GM19239 (cell line): ENCODE results near the gene BRWD1.

Source experiments
- DNase-seq: peaks from one replicate; pipeline ENCODE4 v3.0.0; 2011; ENCODE audit warnings: low spot score; ENCODE audit not compliant: insufficient read length
- FAIRE-seq: peaks from 2 replicates; lab custom pipeline; 2011; peaks lifted over from hg19 to GRCh38; lab: Jason Lieb, UNC

Gene BRWD1

GRCh38 chr21:39330001-39330400, 16.6 kb upstream of the BRWD1 start:
- DNase-seq = no peak
- no peak for FAIRE-seq

GRCh38 chr21:39327727-39328126, 14.3 kb upstream of the BRWD1 start:
- FAIRE-seq = no peak
- DNase-seq = no peak

DNA sequence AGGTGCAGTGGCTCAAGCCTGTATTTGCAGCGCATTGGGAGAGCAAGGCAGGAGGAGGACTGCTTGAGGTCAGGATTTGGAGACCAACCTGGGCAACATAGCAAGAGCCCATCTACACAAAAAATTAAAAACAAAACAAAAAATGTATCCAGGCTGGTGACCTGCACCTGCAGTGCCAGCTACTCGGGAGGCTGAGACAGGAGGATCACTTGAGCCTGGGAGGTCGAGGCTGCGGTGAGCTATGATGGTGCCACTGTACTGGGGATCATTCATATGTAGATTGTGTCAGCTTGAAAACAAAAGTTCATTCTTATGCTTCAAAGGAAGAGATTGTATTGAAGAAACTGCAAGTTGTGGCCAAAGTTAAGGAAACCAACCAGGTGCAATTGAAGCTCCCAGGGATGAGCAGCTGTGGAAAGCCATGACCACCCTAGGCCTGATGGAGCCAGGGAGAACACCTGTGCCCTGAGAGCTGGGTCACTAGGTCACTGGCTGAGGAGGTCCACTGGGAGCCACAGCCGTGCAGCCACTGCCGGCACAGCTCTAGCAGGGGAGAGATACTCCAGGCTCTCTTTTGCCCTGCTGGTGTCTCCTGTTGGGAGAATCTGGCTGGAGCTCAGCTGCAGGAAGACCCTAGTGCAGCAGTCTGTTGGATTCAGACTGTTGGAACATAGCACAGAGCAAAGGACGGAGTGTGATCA, 13.3 kb upstream of the BRWD1 start:
- no peak for FAIRE-seq
- DNase-seq = no peak

GRCh38 chr21:39325458-39325857, 12.0 kb upstream of the BRWD1 start:
- no peak for FAIRE-seq
- DNase-seq = no peak

- FAIRE-seq (no peak), DNase-seq (no peak)
Observed at GRCh38 chr21:39321424-39321823, 8.0 kb upstream of the BRWD1 start.

- no peak for DNase-seq
Observed at GRCh38 chr21:39319814-39320332, 6.4 kb upstream of the BRWD1 start.

GRCh38 chr21:39319251-39319756, 5.9 kb upstream of the BRWD1 start:
- DNase-seq (no peak), FAIRE-seq (no peak)

More at GRCh38 chr21:39319814-39320332, 6.4 kb upstream of the BRWD1 start:
- FAIRE-seq = no peak

DNA sequence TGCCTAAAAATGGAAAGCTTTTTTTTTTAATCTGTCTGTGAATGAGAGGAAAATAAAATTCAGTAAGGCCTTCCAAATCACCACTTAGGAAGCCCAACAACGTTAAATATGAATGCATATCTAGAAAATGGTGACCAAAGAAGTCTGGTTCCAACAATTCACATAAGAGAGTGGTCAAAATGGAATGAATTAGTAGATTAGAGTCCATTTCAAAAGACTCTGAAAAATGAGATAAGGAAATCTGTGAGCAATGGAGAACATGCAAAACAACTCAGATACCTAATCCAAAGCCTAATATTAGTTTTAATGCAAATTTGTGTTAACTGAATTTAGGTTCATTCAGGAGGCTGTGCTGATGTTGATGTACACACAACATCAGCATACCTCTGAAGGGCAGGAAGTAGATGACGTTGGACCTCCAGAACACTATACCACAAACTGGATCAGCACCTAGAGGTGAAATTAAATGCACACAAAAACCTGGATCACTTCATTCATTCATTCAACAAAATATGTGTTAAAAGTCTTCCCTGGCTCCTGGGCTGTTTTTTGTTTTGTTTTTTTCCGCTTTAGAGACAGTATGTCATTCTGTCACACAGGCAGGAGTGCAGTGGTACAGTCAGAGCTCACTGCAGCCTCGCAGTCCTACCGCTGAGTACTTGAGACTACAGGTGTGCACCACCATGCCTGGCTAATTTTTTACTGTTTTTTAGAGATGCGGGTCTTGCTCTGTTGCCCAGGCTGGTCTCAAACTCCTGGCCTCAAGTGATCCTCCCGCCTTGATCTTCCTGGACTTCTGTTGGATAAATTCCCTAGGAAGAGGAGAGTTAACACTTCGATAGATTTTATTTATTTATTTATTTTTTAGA, 4.9 kb upstream of the BRWD1 start:
- DNase-seq = no peak
- FAIRE-seq = no peak

DNA sequence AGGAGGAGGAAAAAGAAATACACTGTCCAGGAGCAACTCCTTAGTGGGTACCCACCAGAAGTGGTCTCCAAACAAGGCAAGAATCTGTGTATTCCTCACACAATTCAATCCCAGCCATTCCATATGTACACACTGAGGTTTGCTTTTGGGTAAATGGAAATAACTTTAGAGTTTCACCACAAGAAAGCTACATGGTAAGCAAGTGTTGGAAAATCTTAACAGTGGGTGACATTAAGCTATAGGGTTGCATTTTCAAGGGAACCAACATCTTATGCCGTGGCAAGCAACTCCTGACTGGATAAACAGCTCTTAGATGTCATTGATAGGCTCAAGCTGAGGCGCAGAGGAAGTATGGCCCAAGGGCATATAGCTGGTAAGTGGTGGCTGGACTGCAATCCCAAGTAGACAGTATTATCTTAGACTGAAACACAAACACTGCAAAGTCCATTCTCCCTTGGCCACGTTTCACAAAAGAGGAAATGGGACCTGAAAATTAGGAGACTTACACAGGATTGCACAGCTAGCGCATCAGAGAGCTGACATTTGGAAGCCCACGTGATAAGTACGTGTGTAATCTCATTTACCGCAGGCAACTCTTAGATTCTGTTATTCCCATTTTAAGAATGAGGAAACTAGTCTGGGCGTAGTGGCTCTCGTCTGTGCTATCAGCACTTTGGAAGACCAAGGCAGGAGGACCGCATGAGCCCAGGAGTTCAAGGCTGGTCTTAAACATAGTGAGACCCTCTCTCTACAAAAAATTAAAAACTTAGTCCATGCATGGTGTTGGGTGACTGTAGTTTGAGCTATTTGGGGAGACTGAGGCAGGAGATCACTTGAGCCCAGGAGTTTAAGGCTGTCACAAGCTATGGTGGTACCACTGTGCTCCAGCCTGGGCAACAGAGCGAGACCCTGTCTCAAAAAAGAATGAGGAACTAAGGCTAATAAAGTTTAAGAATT, 4.0 kb upstream of the BRWD1 start:
- DNase-seq (no peak), FAIRE-seq (no peak)

DNA sequence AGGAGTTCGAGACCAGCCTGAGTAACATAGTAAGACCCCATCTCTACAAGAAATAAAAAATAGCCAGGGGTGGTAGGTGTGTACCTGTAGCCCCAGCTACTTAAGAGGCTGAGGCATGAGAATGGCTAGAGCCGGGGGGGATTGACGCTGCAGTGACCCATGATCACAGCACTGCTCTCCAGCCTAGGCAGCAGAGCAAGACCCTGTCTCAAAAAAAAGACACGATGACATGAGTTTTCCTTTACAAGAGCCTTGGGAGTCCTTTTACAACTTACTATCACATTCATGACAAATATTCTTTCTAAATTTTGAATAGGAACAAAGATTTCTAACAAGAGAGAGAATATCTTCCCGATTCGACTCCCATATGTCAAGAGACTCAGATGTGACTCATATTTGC, 3.3 kb upstream of the BRWD1 start:
- FAIRE-seq (no peak), DNase-seq (no peak)

GRCh38 chr21:39315603-39316445, 2.4 kb upstream of the BRWD1 start:
- no peak for FAIRE-seq
- DNase-seq = no peak

DNA sequence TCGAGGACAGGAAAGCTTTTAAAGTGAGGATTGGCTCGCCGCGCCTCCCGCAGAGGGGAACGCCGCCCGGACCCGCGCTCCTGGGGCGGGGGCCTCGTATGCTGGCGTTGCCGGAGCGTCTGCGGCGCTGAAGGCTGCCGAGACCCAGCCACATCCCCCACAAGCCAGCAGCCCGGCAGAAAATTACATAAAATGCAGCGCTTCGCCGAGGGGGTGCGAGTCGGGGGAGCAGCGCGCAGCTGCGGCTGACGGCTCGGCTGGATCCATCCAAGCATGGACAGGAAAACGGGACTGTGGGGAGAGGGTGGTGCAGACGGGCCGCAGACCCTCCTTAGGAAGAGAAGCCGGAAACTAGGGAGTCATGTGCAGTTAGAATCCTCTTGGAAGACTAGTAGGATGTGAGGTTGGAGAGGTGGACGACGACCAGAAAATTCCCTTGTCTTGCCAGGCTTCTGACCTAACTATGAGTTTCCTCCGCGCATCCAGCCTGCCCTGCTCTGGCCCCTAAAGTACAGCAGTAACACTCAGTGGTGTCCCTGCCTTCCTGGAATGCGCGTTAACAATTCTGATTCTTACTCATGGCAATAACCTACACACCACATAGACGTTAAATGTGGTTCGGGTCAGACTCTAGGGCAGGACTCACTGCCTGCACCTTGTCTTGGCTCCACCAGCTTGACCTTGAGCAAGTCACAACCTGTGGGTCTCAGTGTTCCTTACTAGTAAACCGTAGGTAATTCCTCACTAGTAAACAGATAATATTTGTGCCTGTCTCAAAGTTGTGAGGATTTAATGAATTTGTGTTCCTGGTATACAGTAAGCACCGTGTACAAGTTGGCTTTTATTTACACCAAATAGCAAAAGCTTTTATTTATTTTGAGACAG, 953 bp upstream of the BRWD1 start:
- peak; percentile 68 for FAIRE-seq
- peak; percentile 23 for DNase-seq

- no peak for FAIRE-seq
- DNase-seq = peak; percentile 21
Observed at GRCh38 chr21:39313042-39313570, 326 bp downstream of the BRWD1 start.

DNA sequence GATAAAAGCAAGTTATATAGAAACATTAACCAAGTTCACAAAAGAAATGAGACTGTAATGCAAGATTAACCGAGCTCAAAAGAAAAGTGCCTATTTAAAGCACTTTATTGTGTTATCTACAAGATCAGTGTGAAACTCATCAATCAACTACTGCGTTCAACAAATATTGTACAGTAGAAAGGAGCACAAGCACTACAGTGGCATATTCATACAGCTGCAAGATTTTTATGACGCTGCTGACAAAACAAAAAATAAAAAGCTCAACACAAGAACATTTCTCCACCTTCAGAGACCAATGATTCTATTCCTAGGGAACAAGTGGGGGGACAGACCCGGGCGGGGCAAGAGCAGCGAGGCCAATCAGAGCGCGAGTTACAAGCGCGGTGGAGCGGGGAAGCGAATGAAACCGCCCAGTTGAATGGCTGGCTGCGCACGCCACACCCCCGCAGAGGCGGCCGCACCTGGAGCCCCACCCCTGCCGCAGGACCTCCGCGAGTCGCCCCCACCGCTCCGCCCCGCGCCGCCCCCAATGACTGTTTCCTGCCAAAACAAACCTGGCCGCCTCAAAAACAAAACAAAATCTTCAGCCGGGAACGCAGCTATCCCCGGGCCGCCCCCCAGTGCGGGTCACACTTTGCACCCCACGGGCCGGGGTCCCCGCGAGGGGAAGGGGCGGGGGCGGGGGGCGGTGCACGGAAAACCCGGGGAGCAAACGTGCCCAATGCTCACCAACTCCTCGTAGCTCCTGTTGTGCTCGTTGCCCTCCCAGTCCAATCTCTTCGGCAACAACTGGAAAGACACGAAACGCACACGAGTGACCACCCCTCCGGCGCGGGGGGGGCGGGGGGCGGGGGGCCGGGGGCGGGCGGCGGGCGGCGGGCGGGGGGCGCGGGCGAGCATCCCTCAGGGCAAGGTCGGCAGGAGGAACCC, 1.1 kb downstream of the BRWD1 start:
- peak; percentile 94 for DNase-seq
- peak; percentile 58 for FAIRE-seq

DNA sequence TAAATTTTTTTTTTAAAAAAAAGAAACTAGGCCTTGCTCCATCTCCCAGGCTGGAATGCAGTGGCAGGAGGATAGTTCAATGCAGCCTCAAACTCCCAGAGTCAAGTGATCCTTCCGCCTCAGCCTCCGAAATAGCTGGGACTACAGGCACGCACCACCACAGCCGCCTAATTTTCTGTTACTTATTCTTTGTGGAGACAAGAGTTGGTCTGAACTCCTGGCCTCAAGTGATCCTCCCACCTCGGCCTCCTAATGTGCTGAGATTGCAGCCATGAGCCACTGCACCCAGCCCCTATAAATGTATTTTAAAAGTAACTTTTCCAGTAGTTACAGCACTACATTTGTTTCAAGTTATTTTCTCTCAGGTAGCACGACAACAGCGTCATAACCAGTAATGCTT, 2.3 kb downstream of the BRWD1 start:
- FAIRE-seq (no peak), DNase-seq (no peak)

DNA sequence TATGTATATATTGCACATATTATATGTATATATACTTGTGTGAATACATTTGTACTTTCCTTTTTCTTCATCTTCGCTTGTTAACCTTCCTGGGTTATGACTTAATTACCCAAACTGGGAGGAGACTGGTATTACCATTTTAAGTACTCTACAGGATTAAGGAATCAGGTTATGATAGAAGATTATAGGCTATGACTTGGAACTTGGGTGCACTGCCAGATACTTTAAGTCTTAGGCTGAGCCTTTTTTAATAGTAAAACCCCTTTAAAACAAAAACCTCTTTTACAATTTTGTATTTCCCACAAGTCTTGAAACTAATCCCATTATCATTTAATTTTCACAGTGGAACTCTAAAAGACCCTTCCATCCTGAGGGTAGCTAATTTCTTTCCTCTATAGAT, 6.0 kb downstream of the BRWD1 start:
- DNase-seq (no peak), FAIRE-seq (no peak)

DNA sequence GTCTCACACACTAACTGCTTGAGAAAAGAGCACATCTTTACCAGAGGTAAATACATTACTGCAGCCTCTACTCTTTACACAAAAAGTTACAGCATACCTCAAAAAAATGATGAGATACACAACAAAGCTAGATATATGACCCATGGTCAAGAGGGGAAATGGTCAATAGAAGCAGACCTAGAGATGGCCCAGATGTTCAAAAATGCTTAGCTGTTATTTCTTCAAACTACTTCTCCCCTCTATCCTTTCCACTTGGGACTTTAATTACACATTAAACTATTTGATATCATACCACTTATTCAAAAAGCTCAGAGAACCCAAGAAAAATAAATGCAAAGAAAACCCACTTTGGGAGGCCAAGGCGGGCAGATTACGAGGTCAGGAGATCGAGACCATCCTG, 12.8 kb downstream of the BRWD1 start:
- no peak for FAIRE-seq
- DNase-seq = no peak
